ENCODE data around the gene PIP4K2B.

- TF ChIP-seq POLR2AphosphoS5 (IDR thresholded peaks at IDR 0.05; ENCODE audit: borderline replicate concordance, low read depth, low read length) (no peak), EZH2 (IDR thresholded peaks at IDR 0.05) (no peak)
These were observed 56.7 kb downstream of the PIP4K2B start for GRCh38 chr17:38742411-38743308.

Measured in SK-N-MC (cell line).